GM21723 (cell line): ENCODE data around the gene AXL.
"Not testable (repeated sequence)": the region's sequence is repeated elsewhere in the genome, so short reads cannot be mapped to it uniquely, and the experiment has no call there.

ENCODE experiments used
- ATAC-seq: cut with Tn5 transposase; IDR thresholded peaks from one replicate; pipeline ENCODE4 v1.9.1; 2021; ENCODE audit warnings: mild to moderate bottlenecking, moderate library complexity; ENCODE audit not compliant: unreplicated experiment

Gene AXL

GRCh38 chr19:41206456-41206855 lies 12.6 kb upstream of the AXL start:
- no peak for ATAC-seq

GRCh38 chr19:41206926-41207750 lies 11.9 kb upstream of the AXL start:
- ATAC-seq: no peak

- no peak for ATAC-seq
These were observed 4.9 kb upstream of the AXL start for GRCh38 chr19:41214161-41214560.

GRCh38 chr19:41217741-41218140 lies 1.3 kb upstream of the AXL start:
- no peak for ATAC-seq

GRCh38 chr19:41218249-41218614 lies 791 bp upstream of the AXL start:
- no peak for ATAC-seq

- no peak for ATAC-seq
These were observed 1.0 kb downstream of the AXL start for GRCh38 chr19:41219924-41220567.

GRCh38 chr19:41220811-41221210 lies 1.8 kb downstream of the AXL start:
- ATAC-seq: no peak

- no peak for ATAC-seq
These were observed 2.6 kb downstream of the AXL start for GRCh38 chr19:41221514-41222205.

- no peak for ATAC-seq
These were observed 3.2 kb downstream of the AXL start for GRCh38 chr19:41222240-41222639.

- no peak for ATAC-seq
These were observed 4.6 kb downstream of the AXL start for GRCh38 chr19:41223431-41224234.

GRCh38 chr19:41224632-41225031 lies 5.6 kb downstream of the AXL start:
- ATAC-seq: no peak

GRCh38 chr19:41225238-41226052 lies 6.4 kb downstream of the AXL start:
- ATAC-seq: no peak

GRCh38 chr19:41226053-41226873 lies 7.2 kb downstream of the AXL start:
- ATAC-seq: no peak

- ATAC-seq: no peak
These were observed 7.9 kb downstream of the AXL start for GRCh38 chr19:41226874-41227390.

- ATAC-seq: no peak
These were observed 9.5 kb downstream of the AXL start for GRCh38 chr19:41228486-41228885.

- ATAC-seq: not testable (repeated sequence)
These were observed 10.3 kb downstream of the AXL start for GRCh38 chr19:41229338-41229737.

- ATAC-seq: no peak
These were observed 11.2 kb downstream of the AXL start for GRCh38 chr19:41230067-41230857.

- no peak for ATAC-seq
These were observed 13.7 kb downstream of the AXL start for GRCh38 chr19:41232686-41233085.
